ENCODE results near the gene NDUFAF7. TPM values are rescaled to one million over a fixed set of nuclear protein-coding genes. Genes with fewer than 3 reads are reported as not detected.
"Not testable (repeated sequence)": the region's sequence is repeated elsewhere in the genome, so short reads cannot be mapped to it uniquely, and the experiment has no call there.

The NDUFAF7 gene
- total RNA-seq, 5 donors from 2014 or later (not counting 1 experiment from before 2014, with no cell fraction given), result 20.2 to 30.3 (median 24.6) TPM

DNA sequence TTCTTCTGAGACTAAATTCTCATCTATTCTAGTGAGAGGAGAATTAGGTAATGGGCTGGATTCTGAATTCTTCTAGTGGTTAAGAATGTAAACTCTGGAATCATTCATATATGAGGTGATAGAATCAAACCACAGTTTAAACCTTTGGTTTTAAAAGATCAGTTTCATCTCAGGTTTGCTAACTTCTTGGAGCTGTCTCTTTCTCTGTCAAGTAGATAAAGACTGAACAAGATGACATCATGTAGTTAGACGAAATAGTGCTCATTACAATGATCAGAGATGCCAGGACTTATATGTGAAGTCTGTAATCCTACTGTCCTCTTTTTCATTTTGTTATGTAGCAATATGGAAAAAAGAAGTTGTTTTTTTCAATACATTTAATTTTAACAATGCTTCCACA is 30.2 kb upstream of the NDUFAF7 start:
- CTCF ChIA-PET, result no interaction called here
- no peak for ATAC-seq (replicated peaks in 1 of 4)
- Mint-ChIP-seq H3K4me1 (peaks cover 43 to 58% (median 46%) of the 10 kb centered on the region in 3 donors), H3K27me3 (no peaks in the 10 kb centered on the region), H3K36me3 (peaks cover 56% of the 10 kb centered on the region), H3K4me3 (no peak overlapping the region), H3K27ac (peak overlapping the region in 1 of 2 donors; percentile 41), H3K9me3 (peaks cover 4 to 10% (median 8%) of the 10 kb centered on the region in 3 donors)
- Histone ChIP-seq H3K4me1 (ENCODE audit: control insufficient read depth in 1 of 2, extremely low read depth in 1 of 2, insufficient read depth in 2 of 2, low read length in 2 of 2) (peaks cover 4 to 23% of the 10 kb centered on the region in 2 experiments), H3K9me3 (no peaks in the 10 kb centered on the region), H3K36me3 (ENCODE audit: control insufficient read depth in 2 of 2, extremely low read depth in 1 of 2, insufficient read depth in 1 of 2, low read length in 1 of 2) (peaks cover 6 to 44% of the 10 kb centered on the region in 2 donors), H3K27me3 (replicated peaks in 1 of 2; ENCODE audit: control insufficient read depth in 2 of 2, extremely low read depth in 1 of 2, insufficient read depth in 2 of 2, low read length in 1 of 2) (no peaks in the 10 kb centered on the region), H3K4me3 (ENCODE audit: control insufficient read depth in 1 of 2, extremely low read depth in 1 of 2, low read length in 1 of 2) (no peak overlapping the region), H3K27ac (ENCODE audit: low read length) (peak overlapping the region; percentile 22)
- POLR2A ChIA-PET, result interaction anchor here in 1 of 2 donors (0.6 kb wide), 1 partner anchor 9 kb away, joined by 3 read pairs; no protein-coding TSS in a partner anchor
- no peak for DNase-seq
- WGBS (ENCODE audit: insufficient coverage), result no CpG with 5 or more reads among the region's 1 CpG

DNA sequence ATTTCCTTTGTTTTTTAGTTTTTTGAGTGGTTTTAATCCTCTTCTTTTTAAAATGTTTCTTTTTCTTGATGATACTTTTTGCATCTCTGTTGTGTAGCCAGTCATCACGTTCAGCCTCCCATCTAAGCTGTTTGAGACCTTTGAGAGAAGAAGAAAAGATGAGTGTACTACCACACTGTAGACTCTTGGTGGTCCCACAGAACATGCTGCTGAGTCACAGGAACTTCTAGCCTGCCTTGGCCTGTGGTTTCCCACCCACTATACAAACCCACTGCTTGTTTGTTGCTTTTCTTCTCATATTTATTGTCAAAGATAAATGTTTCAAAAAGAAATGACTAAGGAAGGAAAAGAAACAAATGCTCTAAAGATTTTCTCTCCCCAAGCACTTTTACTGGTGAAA is 29.7 kb upstream of the NDUFAF7 start:
- peaks cover 4 to 21% of the 10 kb centered on the region in 2 experiments for H3K4me1 ChIP-seq (ENCODE audit: control insufficient read depth in 1 of 2, extremely low read depth in 1 of 2, insufficient read depth in 2 of 2, low read length in 2 of 2)
- peak overlapping the region; percentile 24 to 75 for H3K27ac Mint-ChIP-seq
- ChIA-PET POLR2A (interaction anchor here in 1 of 2 donors (0.6 kb wide), 1 partner anchor 8 kb away, joined by 3 read pairs; no protein-coding TSS in a partner anchor), CTCF (no interaction called here)
- H3K27me3 ChIP-seq (replicated peaks in 1 of 2; ENCODE audit: control insufficient read depth in 2 of 2, extremely low read depth in 1 of 2, insufficient read depth in 2 of 2, low read length in 1 of 2), result no peaks in the 10 kb centered on the region
- H3K9me3 ChIP-seq, result no peaks in the 10 kb centered on the region
- no peaks in the 10 kb centered on the region for H3K27me3 Mint-ChIP-seq
- H3K27ac ChIP-seq (ENCODE audit: low read length), result no peak overlapping the region
- peaks cover 4 to 13% (median 10%) of the 10 kb centered on the region in 3 donors for H3K9me3 Mint-ChIP-seq
- no peak overlapping the region for H3K4me3 ChIP-seq (ENCODE audit: control insufficient read depth in 1 of 2, extremely low read depth in 1 of 2, low read length in 1 of 2)
- no peak overlapping the region for H3K4me3 Mint-ChIP-seq
- DNase-seq (peak in 11 of 35 experiments; percentile 3 to 43 (median 10)), ATAC-seq (replicated peaks in 1 of 4) (peak in 3 of 4 experiments; percentile 53 to 73 (median 59))
- peaks cover 39 to 59% (median 45%) of the 10 kb centered on the region in 3 donors for H3K4me1 Mint-ChIP-seq
- WGBS (ENCODE audit: insufficient coverage), result no CpG with 5 or more reads among the region's 1 CpG
- peaks cover 59% of the 10 kb centered on the region for H3K36me3 Mint-ChIP-seq
- peaks cover 6 to 49% of the 10 kb centered on the region in 2 donors for H3K36me3 ChIP-seq (ENCODE audit: control insufficient read depth in 2 of 2, extremely low read depth in 1 of 2, insufficient read depth in 1 of 2, low read length in 1 of 2)

DNA sequence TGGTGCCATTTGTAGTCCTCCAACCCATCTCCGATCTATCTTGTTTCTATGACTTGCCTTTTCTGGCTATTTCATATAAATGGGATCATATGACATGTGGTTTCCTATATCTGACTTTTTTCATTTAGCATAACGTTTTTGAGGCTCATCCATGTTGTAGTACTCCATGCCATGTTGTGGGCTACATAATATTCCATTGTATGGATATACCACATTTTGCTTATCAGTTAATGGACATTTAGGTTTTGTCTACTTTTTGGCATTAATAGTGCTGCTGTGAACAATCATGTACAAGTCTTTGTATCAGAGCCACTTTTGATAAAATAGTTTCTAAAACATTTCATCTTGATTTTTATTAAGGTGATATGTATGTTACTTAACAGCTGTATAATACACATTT is 27.8 kb upstream of the NDUFAF7 start:
- H3K27ac Mint-ChIP-seq, result no peak overlapping the region
- ChIA-PET CTCF (no interaction called here), POLR2A (interaction anchor here in 1 of 2 donors (1.4 kb wide), 1 partner anchor 10 kb away, joined by 3 read pairs; no protein-coding TSS in a partner anchor)
- H3K4me1 ChIP-seq (ENCODE audit: control insufficient read depth in 1 of 2, extremely low read depth in 1 of 2, insufficient read depth in 2 of 2, low read length in 2 of 2), result peaks cover 0 to 7% of the 10 kb centered on the region in 2 experiments
- H3K27me3 ChIP-seq (replicated peaks in 1 of 2; ENCODE audit: control insufficient read depth in 2 of 2, extremely low read depth in 1 of 2, insufficient read depth in 2 of 2, low read length in 1 of 2), result no peaks in the 10 kb centered on the region
- H3K9me3 Mint-ChIP-seq, result peaks cover 15 to 30% (median 21%) of the 10 kb centered on the region in 3 donors
- no peak overlapping the region for H3K27ac ChIP-seq (ENCODE audit: low read length)
- DNase-seq (no peak), ATAC-seq (replicated peaks in 1 of 4) (no peak)
- H3K4me1 Mint-ChIP-seq, result peaks cover 41 to 55% (median 44%) of the 10 kb centered on the region in 3 donors
- peaks cover 6 to 66% of the 10 kb centered on the region in 2 donors for H3K36me3 ChIP-seq (ENCODE audit: control insufficient read depth in 2 of 2, extremely low read depth in 1 of 2, insufficient read depth in 1 of 2, low read length in 1 of 2)
- H3K9me3 ChIP-seq, result peaks cover 3% of the 10 kb centered on the region
- WGBS (ENCODE audit: insufficient coverage), result no CpG with 5 or more reads among the region's 2 CpGs
- no peak overlapping the region for H3K4me3 Mint-ChIP-seq
- H3K4me3 ChIP-seq (ENCODE audit: control insufficient read depth in 1 of 2, extremely low read depth in 1 of 2, low read length in 1 of 2), result no peak overlapping the region
- no peaks in the 10 kb centered on the region for H3K27me3 Mint-ChIP-seq
- peaks cover 78% of the 10 kb centered on the region for H3K36me3 Mint-ChIP-seq

DNA sequence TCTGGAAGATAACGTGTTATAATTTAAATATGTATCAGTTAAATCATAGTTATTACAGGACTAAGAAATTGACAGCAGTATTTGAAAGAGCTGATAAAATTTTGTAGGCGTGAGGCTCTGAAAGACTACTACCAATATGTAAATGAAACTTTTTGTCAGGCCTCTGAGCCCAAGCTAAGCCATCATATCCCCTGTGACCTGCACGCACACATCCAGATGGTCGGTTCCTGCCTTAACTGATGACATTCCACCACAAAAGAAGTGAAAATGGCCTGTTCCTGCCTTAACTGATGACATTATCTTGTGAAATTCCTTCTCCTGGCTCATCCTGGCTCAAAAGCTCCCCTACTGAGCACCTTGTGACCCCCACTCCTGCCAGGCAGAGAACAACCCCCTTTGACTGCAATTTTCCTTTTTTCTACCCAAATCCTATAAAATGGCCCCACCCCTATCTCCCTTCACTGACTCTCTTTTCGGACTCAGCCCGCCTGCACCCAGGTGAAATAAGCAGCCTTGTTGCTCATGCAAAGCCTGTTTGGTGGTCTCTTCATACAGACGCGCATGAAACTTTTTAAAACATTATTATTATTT is 26.3 kb upstream of the NDUFAF7 start:
- H3K27ac ChIP-seq (ENCODE audit: low read length); H3K27me3 Mint-ChIP-seq; POLR2A ChIA-PET; H3K4me3 Mint-ChIP-seq; H3K4me3 ChIP-seq (ENCODE audit: control insufficient read depth in 1 of 2, extremely low read depth in 1 of 2, low read length in 1 of 2); H3K4me1 ChIP-seq (ENCODE audit: control insufficient read depth in 1 of 2, extremely low read depth in 1 of 2, insufficient read depth in 2 of 2, low read length in 2 of 2); DNase-seq; ATAC-seq (replicated peaks in 1 of 4); CTCF ChIA-PET; H3K9me3 ChIP-seq; H3K27ac Mint-ChIP-seq; H3K27me3 ChIP-seq (replicated peaks in 1 of 2; ENCODE audit: control insufficient read depth in 2 of 2, extremely low read depth in 1 of 2, insufficient read depth in 2 of 2, low read length in 1 of 2): not testable (repeated sequence)
- peaks cover 6 to 74% of the 10 kb centered on the region in 2 donors for H3K36me3 ChIP-seq (ENCODE audit: control insufficient read depth in 2 of 2, extremely low read depth in 1 of 2, insufficient read depth in 1 of 2, low read length in 1 of 2)
- WGBS (ENCODE audit: insufficient coverage), result 100% methylated on average over 4 of the region's 8 CpGs
- Mint-ChIP-seq H3K9me3 (peaks cover 24 to 44% (median 25%) of the 10 kb centered on the region in 3 donors), H3K36me3 (peaks cover 87% of the 10 kb centered on the region), H3K4me1 (peaks cover 32 to 44% (median 35%) of the 10 kb centered on the region in 3 donors)

DNA sequence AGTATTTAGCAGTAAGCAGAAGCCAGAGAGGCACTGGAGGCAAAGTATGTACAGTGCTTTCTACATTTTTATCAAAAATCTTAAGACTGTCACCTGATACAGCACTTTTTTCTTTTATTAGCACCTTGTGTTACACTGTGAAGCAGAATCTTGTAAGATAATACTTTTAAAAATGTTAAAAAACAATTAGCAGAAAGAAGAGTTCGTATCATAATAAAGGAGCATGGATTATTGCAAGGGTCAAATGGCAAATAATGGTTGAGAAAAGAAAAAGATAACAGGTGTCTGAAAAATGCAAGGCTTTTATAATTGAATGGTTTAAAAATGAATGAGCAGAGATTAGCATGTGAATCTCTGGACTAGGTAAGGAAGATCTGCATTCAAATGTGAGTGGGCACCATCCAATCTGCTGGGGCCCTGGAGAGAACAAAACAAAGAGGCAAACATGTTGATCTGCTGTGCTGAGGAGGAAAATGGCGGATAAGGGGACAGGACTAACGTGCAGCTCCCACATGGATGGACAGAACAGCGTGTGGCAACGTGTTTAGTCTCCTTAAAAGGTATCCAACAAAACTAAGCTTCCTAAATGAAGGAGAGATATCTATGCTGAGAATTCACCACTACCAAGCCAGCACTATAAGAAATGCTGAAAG is 25.6 kb upstream of the NDUFAF7 start:
- no peak for ATAC-seq (replicated peaks in 1 of 4)
- H3K27ac ChIP-seq (ENCODE audit: low read length), result no peak overlapping the region
- no peaks in the 10 kb centered on the region for H3K4me1 ChIP-seq (ENCODE audit: control insufficient read depth in 1 of 2, extremely low read depth in 1 of 2, insufficient read depth in 2 of 2, low read length in 2 of 2)
- no peaks in the 10 kb centered on the region for H3K27me3 ChIP-seq (replicated peaks in 1 of 2; ENCODE audit: control insufficient read depth in 2 of 2, extremely low read depth in 1 of 2, insufficient read depth in 2 of 2, low read length in 1 of 2)
- no peak overlapping the region for H3K4me3 ChIP-seq (ENCODE audit: control insufficient read depth in 1 of 2, extremely low read depth in 1 of 2, low read length in 1 of 2)
- H3K36me3 ChIP-seq (ENCODE audit: control insufficient read depth in 2 of 2, extremely low read depth in 1 of 2, insufficient read depth in 1 of 2, low read length in 1 of 2), result peaks cover 6 to 78% of the 10 kb centered on the region in 2 donors
- H3K4me1 Mint-ChIP-seq, result peaks cover 27 to 39% (median 32%) of the 10 kb centered on the region in 3 donors
- no peaks in the 10 kb centered on the region for H3K27me3 Mint-ChIP-seq
- DNase-seq, result no peak
- CTCF ChIA-PET, result no interaction called here
- peaks cover 24 to 44% (median 25%) of the 10 kb centered on the region in 3 donors for H3K9me3 Mint-ChIP-seq
- 100% methylated on average over 3 of the region's 5 CpGs for WGBS (ENCODE audit: insufficient coverage)
- no peak overlapping the region for H3K4me3 Mint-ChIP-seq
- no peak overlapping the region for H3K27ac Mint-ChIP-seq
- peaks cover 91% of the 10 kb centered on the region for H3K36me3 Mint-ChIP-seq
- POLR2A ChIA-PET, result no interaction called here
- peaks cover 3% of the 10 kb centered on the region for H3K9me3 ChIP-seq

DNA sequence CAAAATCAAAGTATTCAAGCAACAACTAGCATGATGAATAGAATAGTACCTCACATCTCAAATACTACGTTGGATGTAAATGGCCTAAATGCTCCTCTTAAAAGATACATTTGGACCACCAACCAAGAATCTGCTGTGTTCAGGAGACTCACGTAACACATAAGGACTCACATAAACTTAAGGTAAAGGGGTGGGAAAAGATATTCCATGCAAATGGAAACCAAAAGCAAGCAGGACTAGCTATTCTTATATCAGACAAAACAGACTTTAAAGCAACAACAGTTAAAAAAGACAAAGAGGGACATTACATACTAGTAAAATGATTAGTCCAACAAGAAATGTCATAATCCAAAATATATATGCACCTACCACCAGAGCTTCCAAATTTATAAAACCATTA is 24.7 kb upstream of the NDUFAF7 start:
- CTCF ChIA-PET; H3K4me1 ChIP-seq (ENCODE audit: control insufficient read depth in 1 of 2, extremely low read depth in 1 of 2, insufficient read depth in 2 of 2, low read length in 2 of 2); DNase-seq; H3K27me3 ChIP-seq (replicated peaks in 1 of 2; ENCODE audit: control insufficient read depth in 2 of 2, extremely low read depth in 1 of 2, insufficient read depth in 2 of 2, low read length in 1 of 2); ATAC-seq (replicated peaks in 1 of 4); H3K27ac Mint-ChIP-seq; H3K27me3 Mint-ChIP-seq; POLR2A ChIA-PET; H3K4me3 Mint-ChIP-seq; H3K4me3 ChIP-seq (ENCODE audit: control insufficient read depth in 1 of 2, extremely low read depth in 1 of 2, low read length in 1 of 2); H3K9me3 ChIP-seq; H3K27ac ChIP-seq (ENCODE audit: low read length): not testable (repeated sequence)
- H3K4me1 Mint-ChIP-seq, result peaks cover 25 to 32% (median 26%) of the 10 kb centered on the region in 3 donors
- peaks cover 5 to 81% of the 10 kb centered on the region in 2 donors for H3K36me3 ChIP-seq (ENCODE audit: control insufficient read depth in 2 of 2, extremely low read depth in 1 of 2, insufficient read depth in 1 of 2, low read length in 1 of 2)
- peaks cover 24 to 44% (median 25%) of the 10 kb centered on the region in 3 donors for H3K9me3 Mint-ChIP-seq
- H3K36me3 Mint-ChIP-seq, result peaks cover 93% of the 10 kb centered on the region
- no CpG with 5 or more reads among the region's 2 CpGs for WGBS (ENCODE audit: insufficient coverage)

All from T-cell (primary cell).